AG04449 (cell line): ENCODE measurements around the gene INPP5J.

ENCODE experiments used
- CTCF ChIA-PET: fragments of 350-600 bp; formaldehyde crosslinking; extraction: SDS; loops from one replicate; lab custom pipeline; 2021; ENCODE audit warnings: antibody characterized with exemption; lab: Yijun Ruan, JAX
- POLR2A ChIA-PET: fragments of 400-600, 350-600 bp; formaldehyde crosslinking; extraction: SDS; loops from one replicate; lab custom pipeline; 2020; ENCODE audit warnings: antibody characterized with exemption, inconsistent platforms; lab: Yijun Ruan, JAX
- DNase-seq: peaks from one replicate; pipeline ENCODE4 v3.0.0-alpha.2; 2010; ENCODE audit warnings: low read depth, low spot score
- H3K4me3 ChIP-seq: 2 replicates; pipeline ENCODE4 v1.5.1; 2011; ENCODE audit warnings: low read depth, mild to moderate bottlenecking, control low read depth, low read length
- TF ChIP-seq, protein P1 (sequence below): IDR thresholded peaks from one replicate; pipeline ENCODE4 v1.5.1; 2011; ENCODE audit warnings: mild to moderate bottlenecking, moderate library complexity, low read length, control low read depth, inconsistent platforms; ENCODE audit not compliant: insufficient read depth; ENCODE audit errors: missing control alignments

The INPP5J gene

DNA sequence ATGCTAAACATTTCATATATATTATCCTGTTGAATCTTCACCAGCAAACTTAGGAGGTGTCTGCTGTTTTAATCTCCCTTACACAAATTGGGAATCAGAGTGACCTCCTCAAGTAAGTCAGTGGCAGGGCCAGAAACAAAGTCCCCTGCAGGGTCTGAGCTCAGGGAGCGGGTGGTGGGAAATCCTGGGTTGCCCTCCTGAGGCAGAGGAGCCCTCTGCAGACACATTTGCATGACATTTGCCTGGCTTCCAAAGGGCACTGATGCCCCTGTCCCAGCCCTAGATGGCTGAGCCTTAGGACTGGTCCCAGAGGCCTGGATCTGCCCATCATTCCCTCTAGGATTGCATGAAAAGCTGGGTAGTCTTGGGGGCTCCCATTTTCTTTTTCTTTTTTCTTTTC lies 2.1 kb upstream of the INPP5J start:
- H3K4me3 ChIP-seq, result no peak overlapping the region
- no peak for DNase-seq
- POLR2A ChIA-PET, result no interaction called here
- CTCF ChIA-PET, result interaction anchor here (1.1 to 2.5 kb wide), 3 partner anchors 13 to 151 kb away, joined by 4 to 29 read pairs (median 6); partner anchors contain the start of gene SELENOM
- TF ChIP-seq, protein P1, sequence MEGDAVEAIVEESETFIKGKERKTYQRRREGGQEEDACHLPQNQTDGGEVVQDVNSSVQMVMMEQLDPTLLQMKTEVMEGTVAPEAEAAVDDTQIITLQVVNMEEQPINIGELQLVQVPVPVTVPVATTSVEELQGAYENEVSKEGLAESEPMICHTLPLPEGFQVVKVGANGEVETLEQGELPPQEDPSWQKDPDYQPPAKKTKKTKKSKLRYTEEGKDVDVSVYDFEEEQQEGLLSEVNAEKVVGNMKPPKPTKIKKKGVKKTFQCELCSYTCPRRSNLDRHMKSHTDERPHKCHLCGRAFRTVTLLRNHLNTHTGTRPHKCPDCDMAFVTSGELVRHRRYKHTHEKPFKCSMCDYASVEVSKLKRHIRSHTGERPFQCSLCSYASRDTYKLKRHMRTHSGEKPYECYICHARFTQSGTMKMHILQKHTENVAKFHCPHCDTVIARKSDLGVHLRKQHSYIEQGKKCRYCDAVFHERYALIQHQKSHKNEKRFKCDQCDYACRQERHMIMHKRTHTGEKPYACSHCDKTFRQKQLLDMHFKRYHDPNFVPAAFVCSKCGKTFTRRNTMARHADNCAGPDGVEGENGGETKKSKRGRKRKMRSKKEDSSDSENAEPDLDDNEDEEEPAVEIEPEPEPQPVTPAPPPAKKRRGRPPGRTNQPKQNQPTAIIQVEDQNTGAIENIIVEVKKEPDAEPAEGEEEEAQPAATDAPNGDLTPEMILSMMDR, result no peak

DNA sequence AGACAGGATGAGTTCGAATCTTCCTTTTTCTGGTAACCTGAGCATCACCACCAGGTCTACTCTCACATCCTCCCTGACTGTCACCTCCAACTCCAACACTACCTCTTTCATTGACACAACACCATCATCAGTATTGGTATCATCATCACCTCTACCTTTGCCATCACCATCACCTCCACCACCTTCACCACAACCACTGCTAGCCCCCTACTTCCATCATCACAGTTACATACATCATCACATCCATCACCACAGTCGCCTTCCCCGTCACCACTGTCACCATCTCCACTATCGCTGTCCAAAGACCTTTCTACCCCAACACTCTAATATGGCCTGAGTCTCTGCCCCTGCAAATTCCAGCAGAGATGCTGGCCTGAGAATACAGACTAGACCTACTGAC lies 1.4 kb upstream of the INPP5J start:
- POLR2A ChIA-PET, result no interaction called here
- TF ChIP-seq, protein P1, result no peak
- CTCF ChIA-PET, result interaction anchor here (1.1 to 2.2 kb wide), 3 partner anchors 14 to 151 kb away, joined by 4 to 8 read pairs (median 6); partner anchors contain the start of gene SELENOM
- no peak overlapping the region for H3K4me3 ChIP-seq
- no peak for DNase-seq

DNA sequence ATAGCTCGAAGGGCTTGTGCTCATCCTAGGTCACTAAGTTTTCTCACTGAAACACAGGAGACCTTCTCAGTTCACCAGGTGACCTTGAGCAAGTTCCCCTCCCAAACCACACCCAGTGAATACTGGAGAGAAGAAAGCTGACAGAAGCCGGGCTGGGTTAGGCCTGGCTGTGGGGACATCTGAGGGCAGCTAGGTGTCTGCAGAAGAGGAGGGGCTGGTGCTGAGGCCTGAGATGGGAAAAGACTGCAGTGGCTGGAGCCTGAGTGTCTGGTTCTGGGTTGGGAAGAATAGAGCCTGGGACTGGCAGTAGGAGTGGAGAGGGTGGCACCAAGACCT lies 602 bp upstream of the INPP5J start:
- POLR2A ChIA-PET, result no interaction called here

DNA sequence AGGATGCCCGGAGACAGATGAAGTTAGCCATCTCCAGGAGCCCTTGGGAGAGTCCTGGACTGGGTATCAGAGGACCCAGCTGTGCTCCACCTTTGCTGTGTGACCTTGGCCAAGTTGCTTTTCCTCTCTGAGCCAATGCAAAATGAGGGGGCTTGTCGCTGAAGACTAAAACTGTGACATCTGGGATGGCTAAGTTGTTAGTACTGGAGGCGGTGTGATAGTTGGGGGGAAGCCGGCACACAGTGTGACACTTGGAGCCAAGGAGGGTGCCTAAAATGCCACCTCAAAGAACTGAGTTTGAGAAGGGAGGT lies 481 bp downstream of the INPP5J start:
- H3K4me3 ChIP-seq, result peak overlapping the region; percentile 62
- POLR2A ChIA-PET, result no interaction called here
- DNase-seq, result no peak
- TF ChIP-seq, protein P1, result no peak
- CTCF ChIA-PET, result interaction anchor here (2.2 kb wide), 1 partner anchor 16 kb away, joined by 8 read pairs; the partner anchor contains the start of gene SELENOM

More for the DNA sequence above, 602 bp upstream of the INPP5J start:
- DNase-seq, result no peak
- TF ChIP-seq, protein P1, result no peak
- H3K4me3 ChIP-seq, result no peak overlapping the region
- CTCF ChIA-PET, result interaction anchor here (0.8 to 2.2 kb wide), 3 partner anchors 14 to 150 kb away, joined by 3 to 8 read pairs (median 4); partner anchors contain the start of gene SELENOM

DNA sequence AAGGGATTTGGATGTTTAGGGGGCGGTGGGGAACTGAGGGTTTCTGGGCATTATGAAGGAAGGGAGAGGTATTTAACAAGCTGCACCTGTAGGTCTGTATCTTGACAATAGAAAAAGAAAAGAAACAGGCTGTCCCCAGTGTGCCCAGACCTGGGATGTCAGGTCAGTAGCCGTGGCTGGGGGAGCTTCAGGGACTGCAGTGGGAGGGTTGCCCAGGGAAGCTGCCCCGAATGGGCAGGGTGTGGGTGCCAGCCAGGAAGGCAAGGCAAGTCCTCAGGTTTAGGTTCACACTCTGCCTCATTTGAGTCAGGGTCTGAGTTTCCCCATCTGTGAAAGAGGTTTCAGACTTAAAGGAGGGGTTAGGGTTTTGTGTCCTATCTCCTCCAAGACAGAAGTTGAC lies 1.5 kb downstream of the INPP5J start:
- TF ChIP-seq, protein P1, result no peak
- CTCF ChIA-PET, result interaction anchor here (0.8 to 1.6 kb wide), 4 partner anchors 16 to 40 kb away, joined by 3 to 11 read pairs (median 3); partner anchors contain the start of genes PLA2G3, RNF185 and SELENOM
- H3K4me3 ChIP-seq, result no peak overlapping the region
- DNase-seq, result no peak
- POLR2A ChIA-PET, result interaction anchor here (1.8 kb wide), 1 partner anchor 17 kb away, joined by 5 read pairs; the partner anchor contains the start of gene SELENOM

DNA sequence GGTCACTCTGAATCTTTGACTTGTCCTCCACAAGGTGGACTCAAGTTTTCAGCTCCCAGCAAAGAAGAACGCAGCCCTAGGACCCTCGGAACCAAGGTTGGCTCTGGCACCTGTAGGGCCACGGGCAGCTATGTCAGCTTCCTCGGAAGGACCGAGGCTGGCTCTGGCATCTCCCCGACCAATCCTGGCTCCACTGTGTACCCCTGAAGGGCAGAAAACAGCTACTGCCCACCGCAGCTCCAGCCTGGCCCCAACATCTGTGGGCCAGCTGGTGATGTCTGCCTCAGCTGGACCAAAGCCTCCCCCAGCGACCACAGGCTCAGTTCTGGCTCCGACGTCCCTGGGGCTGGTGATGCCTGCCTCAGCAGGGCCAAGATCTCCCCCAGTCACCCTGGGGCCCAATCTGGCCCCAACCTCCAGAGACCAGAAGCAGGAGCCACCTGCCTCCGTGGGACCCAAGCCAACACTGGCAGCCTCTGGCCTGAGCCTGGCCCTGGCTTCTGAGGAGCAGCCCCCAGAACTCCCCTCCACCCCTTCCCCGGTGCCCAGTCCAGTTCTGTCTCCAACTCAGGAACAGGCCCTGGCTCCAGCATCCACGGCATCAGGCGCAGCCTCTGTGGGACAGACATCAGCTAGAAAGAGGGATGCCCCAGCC lies 2.2 kb downstream of the INPP5J start:
- TF ChIP-seq, protein P1, result no peak
- POLR2A ChIA-PET, result interaction anchor here (1.8 kb wide), 1 partner anchor 18 kb away, joined by 5 read pairs; the partner anchor contains the start of gene SELENOM
- no peak overlapping the region for H3K4me3 ChIP-seq
- DNase-seq, result no peak
- CTCF ChIA-PET, result interaction anchor here (0.8 to 1.6 kb wide), 5 partner anchors 14 to 39 kb away, joined by 3 to 11 read pairs (median 3); partner anchors contain the start of genes PLA2G3, RNF185 and SELENOM
